Measurements from ENCODE around the gene SNX33.

- TF ChIP-seq EZH2 (IDR thresholded peaks at IDR 0.05; ENCODE audit: insufficient read depth, poor library complexity, severe bottlenecking) (no peak), EZH2phosphoT487 (IDR thresholded peaks at IDR 0.05; ENCODE audit: insufficient read depth, low read depth) (no peak)
Observed at GRCh38 chr15:75672646-75673425, 25.1 kb downstream of the SNX33 start.

All from GM23248 (cell line).